ENCODE data around the gene KIF1A. TPM values are rescaled to one million over a fixed set of nuclear protein-coding genes. Genes with fewer than 3 reads are reported as not detected.

Gene KIF1A
- total RNA-seq, 1 donor from 2014 or later, result 2.2 TPM

DNA sequence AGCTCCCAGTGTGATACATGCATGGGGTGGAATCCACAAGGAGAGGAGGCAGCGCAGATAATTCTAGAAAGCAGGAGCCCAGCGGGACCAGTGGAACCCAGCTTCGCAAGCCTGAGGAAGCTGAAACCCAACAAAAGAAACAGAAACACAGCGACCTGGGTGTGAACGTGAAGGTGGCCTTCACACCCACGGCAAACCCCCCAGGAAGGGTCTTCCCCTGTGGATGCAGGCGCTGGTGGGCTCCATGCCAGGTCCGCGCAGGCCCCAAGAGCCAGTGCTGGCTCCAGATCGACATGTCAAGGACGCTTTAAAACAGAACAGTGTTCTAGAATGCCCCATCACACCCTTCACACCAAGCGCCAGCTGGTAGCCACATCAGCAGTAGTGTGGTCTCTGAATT is 22.1 kb downstream of the KIF1A start:
- Mint-ChIP-seq H3K27me3 (ENCODE audit: low read depth) (peaks cover 12% of the 10 kb centered on the region), H3K4me3 (ENCODE audit: low read depth) (no peak overlapping the region), H3K27ac (no peak overlapping the region), H3K4me1 (ENCODE audit: low read depth) (no peaks in the 10 kb centered on the region), H3K9me3 (no peaks in the 10 kb centered on the region), H3K36me3 (ENCODE audit: low read depth) (no peaks in the 10 kb centered on the region)
- no peak for DNase-seq (ENCODE audit: low spot score)
- intact Hi-C loops (cut with micrococcal nuclease), result no loop called here

DNA sequence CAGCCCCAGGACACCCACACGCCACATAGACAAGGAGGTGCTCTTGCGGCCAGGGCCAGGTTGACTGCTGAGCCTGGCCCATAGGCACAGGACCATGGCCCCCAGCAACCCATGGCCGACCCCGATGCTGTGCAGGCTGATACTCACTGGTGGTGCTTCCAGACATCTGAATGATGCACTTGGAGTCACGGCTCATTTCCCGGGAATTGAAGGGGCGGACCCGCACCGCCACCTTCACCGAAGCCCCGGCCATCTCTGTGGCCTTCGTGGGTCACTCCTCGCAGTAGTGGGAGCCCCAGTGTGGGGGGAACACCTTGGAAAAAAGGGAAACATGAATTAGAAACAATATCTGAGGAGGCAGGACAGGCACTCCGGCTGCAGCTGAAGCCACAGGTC is 22.5 kb downstream of the KIF1A start:
- no peaks in the 10 kb centered on the region for H3K36me3 Mint-ChIP-seq (ENCODE audit: low read depth)
- no peaks in the 10 kb centered on the region for H3K4me1 Mint-ChIP-seq (ENCODE audit: low read depth)
- peaks cover 12% of the 10 kb centered on the region for H3K27me3 Mint-ChIP-seq (ENCODE audit: low read depth)
- intact Hi-C loops (cut with micrococcal nuclease), result no loop called here
- H3K27ac Mint-ChIP-seq, result no peak overlapping the region
- no peaks in the 10 kb centered on the region for H3K9me3 Mint-ChIP-seq
- DNase-seq (ENCODE audit: low spot score), result no peak
- H3K4me3 Mint-ChIP-seq (ENCODE audit: low read depth), result no peak overlapping the region

DNA sequence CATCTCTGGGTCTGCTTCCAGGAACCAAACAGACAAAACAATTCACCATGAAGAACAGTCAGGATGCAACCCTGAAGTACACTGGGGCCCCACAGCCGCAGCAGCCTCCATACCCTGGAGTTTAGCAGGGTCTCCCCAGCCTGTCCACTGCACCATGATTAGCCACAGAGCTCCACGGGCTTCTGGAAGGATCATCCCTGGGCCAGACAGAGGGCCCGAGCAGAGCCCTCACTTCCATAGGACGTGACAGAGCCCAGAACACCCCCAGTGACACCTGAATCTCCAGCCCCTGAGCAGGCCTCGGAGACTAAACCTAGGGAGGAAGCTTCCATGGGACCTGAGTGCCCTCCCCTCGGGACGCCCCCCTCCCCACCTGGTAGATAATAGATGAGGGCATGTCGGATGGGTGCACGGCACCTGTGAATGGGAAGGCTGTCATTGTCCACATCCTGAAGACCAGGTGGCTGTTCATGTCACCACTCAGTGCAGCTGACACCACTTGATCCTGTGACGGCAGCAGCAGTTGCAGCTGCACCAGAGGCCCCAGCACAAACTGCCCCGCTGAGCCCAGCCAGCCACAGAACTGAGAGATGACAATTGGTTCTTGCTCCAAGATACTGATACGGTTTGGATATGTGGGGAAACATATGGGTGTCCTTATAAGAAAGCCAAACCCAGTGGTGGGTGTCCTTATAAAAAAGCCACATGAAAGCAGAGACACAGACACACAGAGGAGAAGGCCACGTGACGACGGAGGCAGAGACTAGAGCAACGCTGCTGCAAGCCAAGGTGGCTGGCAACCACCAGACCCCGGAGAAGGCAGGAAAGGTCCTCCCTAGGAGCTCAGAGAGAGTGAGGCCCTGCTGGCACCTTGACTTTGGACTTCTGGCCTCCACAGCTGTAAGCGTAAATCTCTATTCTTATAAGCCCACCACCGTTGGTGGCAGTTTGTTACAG is 23.2 kb downstream of the KIF1A start:
- Mint-ChIP-seq H3K4me1 (ENCODE audit: low read depth) (no peaks in the 10 kb centered on the region), H3K4me3 (ENCODE audit: low read depth) (no peak overlapping the region), H3K27ac (no peak overlapping the region), H3K27me3 (ENCODE audit: low read depth) (peaks cover 11% of the 10 kb centered on the region), H3K36me3 (ENCODE audit: low read depth) (no peaks in the 10 kb centered on the region), H3K9me3 (no peaks in the 10 kb centered on the region)
- intact Hi-C loops (cut with micrococcal nuclease), result no loop called here
- no peak for DNase-seq (ENCODE audit: low spot score)

DNA sequence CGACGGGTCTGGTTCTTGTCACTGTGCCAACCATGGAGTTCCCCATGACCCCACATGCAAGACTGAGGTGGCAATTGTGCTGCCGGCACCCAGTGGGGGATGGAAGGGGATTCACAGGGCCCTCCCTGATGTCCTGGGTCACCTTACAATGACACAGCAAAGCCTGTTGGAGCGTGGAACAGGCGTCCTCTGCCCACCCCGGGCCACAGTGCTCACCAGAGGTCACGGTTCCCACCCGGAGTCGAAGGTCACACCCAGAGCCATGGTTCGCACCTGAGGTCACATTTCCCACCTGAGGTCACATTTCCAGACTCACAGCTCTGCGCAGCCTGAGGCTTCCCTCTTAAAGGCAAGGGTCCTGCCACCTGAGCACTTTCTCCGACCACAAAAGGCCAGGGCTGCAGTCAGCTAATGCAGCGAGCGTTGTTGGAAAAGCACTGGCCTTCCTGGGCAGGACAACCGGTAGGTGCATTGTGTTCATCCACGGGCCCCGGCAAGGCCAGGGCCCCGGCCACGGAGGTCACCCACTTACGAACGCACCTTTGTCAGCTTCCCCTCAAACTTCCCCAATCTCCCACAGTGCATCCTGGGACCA is 24.0 kb downstream of the KIF1A start:
- H3K36me3 Mint-ChIP-seq (ENCODE audit: low read depth), result no peaks in the 10 kb centered on the region
- no peaks in the 10 kb centered on the region for H3K4me1 Mint-ChIP-seq (ENCODE audit: low read depth)
- intact Hi-C loops (cut with micrococcal nuclease), result no loop called here
- no peak overlapping the region for H3K27ac Mint-ChIP-seq
- no peaks in the 10 kb centered on the region for H3K9me3 Mint-ChIP-seq
- H3K4me3 Mint-ChIP-seq (ENCODE audit: low read depth), result no peak overlapping the region
- DNase-seq (ENCODE audit: low spot score), result no peak
- H3K27me3 Mint-ChIP-seq (ENCODE audit: low read depth), result peaks cover 6% of the 10 kb centered on the region

DNA sequence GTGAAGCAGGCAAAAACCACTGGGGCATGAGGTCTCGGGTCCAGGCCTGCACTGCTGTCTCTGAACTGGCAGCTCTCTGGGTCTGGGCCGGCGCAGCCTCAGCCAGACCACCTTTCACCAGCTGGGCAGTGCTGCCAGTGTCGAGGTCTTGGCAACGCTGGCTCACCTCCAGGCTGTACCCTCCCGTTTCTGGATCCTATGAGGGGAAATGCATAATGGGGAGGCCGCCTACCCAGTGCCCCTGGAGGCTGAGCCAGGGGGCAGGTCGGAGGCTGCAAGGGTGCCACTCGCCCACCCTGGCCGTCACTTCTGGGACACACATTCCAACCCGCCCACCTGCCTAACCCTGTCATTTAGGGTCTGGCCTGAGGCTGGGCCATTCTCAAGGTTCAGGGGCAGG is 24.6 kb downstream of the KIF1A start:
- H3K4me1 Mint-ChIP-seq (ENCODE audit: low read depth), result no peaks in the 10 kb centered on the region
- intact Hi-C loops (cut with micrococcal nuclease), result no loop called here
- H3K36me3 Mint-ChIP-seq (ENCODE audit: low read depth), result no peaks in the 10 kb centered on the region
- H3K27me3 Mint-ChIP-seq (ENCODE audit: low read depth), result peaks cover 5% of the 10 kb centered on the region
- no peak overlapping the region for H3K4me3 Mint-ChIP-seq (ENCODE audit: low read depth)
- H3K9me3 Mint-ChIP-seq, result no peaks in the 10 kb centered on the region
- no peak overlapping the region for H3K27ac Mint-ChIP-seq
- no peak for DNase-seq (ENCODE audit: low spot score)

DNA sequence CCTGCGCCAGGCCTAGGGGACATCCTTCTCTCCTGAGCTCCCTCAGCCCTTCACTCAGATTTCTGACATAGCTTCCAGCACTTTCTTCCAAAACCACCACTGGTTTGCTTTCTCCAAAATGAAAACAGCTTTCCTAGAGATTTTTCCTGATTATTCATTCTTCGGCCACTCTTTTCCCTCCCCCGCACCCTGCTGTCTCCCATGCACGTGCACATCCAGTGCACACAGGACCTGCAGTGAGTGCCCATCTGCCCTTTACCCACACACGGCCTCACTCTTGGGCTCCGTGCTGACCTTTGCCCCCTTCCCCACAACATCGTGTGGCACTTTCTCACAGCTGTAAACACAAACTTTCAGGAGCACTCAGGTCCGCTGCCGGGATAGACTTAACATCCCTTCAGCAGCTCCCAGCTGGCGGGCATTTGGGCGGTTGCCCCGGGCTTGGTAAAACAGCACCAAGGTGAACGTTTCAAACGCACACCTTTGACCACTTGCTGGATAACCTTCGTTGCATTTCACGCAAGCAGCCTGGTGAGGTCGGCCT is 25.8 kb downstream of the KIF1A start:
- Mint-ChIP-seq H3K36me3 (ENCODE audit: low read depth) (no peaks in the 10 kb centered on the region), H3K9me3 (no peaks in the 10 kb centered on the region), H3K27ac (no peak overlapping the region), H3K4me1 (ENCODE audit: low read depth) (no peaks in the 10 kb centered on the region), H3K4me3 (ENCODE audit: low read depth) (no peak overlapping the region), H3K27me3 (ENCODE audit: low read depth) (no peaks in the 10 kb centered on the region)
- DNase-seq (ENCODE audit: low spot score), result no peak
- intact Hi-C loops (cut with micrococcal nuclease), result no loop called here

DNA sequence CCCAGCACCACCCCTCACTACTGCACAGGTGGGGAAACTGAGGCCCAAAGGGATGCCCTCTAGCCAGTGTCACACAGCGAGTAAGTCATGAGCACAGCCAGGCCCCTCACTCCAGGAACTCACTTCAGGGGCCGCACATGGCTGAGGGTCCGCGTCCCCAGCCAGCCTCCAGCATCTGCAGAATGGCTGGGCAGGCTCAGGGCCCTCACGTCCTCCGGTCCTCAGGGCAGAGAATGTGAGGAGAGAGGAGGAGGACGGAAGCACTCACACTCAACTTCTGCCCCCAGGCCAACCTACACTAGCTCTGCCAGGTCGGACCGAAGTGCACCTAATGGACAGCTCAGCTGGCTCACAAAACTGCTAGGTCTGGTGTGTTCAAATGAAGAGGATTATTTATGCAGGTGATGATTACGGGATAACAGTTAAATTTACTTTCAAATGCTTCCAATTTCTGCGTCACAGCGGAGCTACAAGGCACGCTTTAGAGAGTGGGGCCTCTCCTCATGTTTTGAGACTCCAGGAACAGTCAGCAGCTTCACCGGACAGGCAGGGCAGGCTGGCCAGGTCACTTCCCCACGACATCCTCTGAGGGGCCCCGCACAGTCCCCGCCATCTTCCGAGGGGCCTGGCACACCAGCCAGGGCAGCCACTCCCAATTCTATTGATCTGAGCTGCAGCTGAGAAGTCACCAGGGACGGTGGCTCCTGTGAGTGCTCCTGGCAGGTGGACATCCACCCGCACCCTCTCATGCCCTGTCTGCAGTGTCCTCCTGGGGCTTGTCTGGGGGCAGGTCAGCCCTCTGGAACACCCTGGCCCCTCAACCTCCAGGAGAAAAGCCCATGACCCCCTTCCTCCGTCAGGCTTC is 26.5 kb downstream of the KIF1A start:
- Mint-ChIP-seq H3K27ac (no peak overlapping the region), H3K27me3 (ENCODE audit: low read depth) (no peaks in the 10 kb centered on the region), H3K4me1 (ENCODE audit: low read depth) (no peaks in the 10 kb centered on the region), H3K4me3 (ENCODE audit: low read depth) (no peak overlapping the region), H3K9me3 (no peaks in the 10 kb centered on the region), H3K36me3 (ENCODE audit: low read depth) (no peaks in the 10 kb centered on the region)
- intact Hi-C loops (cut with micrococcal nuclease), result no loop called here
- no peak for DNase-seq (ENCODE audit: low spot score)

DNA sequence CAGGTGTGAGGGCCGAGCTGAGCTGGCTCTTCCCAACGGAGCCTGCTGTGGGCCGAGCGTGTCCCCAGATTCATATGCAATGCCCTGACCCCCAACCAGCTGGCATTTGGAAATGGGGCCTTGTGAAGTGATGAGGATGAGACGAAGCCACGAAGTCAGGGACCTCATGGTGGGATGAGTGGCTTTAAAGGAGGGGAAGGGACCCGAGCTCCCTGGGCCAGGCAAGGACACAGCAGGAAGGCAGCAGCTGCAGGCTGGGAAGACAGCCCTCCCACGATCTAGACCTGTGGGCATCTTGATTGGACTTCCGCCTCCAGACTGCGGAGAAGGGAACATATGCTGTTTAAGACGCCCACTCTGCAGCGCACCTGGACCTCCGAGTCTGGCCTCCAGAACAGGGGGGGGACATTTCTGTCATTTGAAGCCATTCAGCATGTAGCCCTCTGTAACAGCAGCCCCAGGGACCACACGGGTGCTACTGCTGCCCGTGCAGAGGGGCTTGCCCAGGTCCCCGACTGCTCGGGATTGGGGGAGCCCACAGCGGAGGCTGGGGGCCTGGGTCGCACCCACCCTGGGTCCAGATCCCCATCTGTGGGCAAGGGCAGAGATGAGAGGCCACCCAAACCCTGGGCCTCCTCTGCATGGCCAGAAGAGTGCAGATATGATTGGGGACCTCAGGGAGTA is 27.2 kb downstream of the KIF1A start:
- Mint-ChIP-seq H3K36me3 (ENCODE audit: low read depth) (no peaks in the 10 kb centered on the region), H3K27ac (no peak overlapping the region), H3K4me1 (ENCODE audit: low read depth) (no peaks in the 10 kb centered on the region), H3K27me3 (ENCODE audit: low read depth) (no peaks in the 10 kb centered on the region), H3K4me3 (ENCODE audit: low read depth) (no peak overlapping the region), H3K9me3 (no peaks in the 10 kb centered on the region)
- intact Hi-C loops (cut with micrococcal nuclease), result no loop called here
- no peak for DNase-seq (ENCODE audit: low spot score)

DNA sequence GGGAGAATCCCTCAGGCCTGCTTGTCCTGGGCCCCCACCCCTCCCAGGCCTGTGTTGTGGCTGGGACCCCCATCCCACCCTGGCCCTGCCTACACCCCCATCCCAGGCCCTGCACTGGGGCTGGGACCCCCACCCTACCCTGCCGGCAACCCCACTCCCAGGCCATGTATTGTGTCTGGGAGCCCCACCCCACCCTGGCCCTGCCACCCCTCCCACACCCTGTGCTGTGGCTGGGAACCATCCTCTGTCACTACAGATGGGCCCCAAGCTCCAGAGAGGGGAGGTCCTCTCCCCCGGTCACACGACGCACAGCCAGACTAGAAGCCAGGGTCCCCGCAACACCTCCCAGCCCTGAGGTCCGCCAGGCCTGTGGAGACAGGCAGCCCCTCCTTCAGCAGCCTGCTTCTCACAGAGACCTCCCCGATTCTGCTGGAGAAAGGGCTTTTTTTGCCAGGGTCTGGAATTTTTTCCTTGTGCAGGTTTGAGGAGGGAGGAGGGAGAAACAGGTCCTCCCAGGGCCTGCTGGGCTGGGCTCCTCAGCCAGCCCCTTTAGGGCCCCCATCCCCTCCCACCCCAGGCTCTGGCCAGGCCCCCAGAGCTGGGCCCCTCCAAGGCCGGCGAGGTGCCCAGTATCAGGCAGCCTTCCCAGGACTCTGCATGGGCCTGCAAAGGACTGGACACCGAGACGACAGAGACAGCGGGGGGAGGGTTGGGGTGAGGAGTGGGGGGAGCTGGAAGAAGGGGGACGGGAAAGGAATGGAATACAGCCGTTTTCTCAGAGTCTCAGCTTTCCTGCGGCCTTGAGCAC is 28.0 kb downstream of the KIF1A start:
- Mint-ChIP-seq H3K27me3 (ENCODE audit: low read depth) (no peaks in the 10 kb centered on the region), H3K4me3 (ENCODE audit: low read depth) (no peak overlapping the region), H3K27ac (no peak overlapping the region), H3K9me3 (no peaks in the 10 kb centered on the region), H3K4me1 (ENCODE audit: low read depth) (no peaks in the 10 kb centered on the region), H3K36me3 (ENCODE audit: low read depth) (no peaks in the 10 kb centered on the region)
- DNase-seq (ENCODE audit: low spot score), result no peak
- intact Hi-C loops (cut with micrococcal nuclease), result no loop called here

DNA sequence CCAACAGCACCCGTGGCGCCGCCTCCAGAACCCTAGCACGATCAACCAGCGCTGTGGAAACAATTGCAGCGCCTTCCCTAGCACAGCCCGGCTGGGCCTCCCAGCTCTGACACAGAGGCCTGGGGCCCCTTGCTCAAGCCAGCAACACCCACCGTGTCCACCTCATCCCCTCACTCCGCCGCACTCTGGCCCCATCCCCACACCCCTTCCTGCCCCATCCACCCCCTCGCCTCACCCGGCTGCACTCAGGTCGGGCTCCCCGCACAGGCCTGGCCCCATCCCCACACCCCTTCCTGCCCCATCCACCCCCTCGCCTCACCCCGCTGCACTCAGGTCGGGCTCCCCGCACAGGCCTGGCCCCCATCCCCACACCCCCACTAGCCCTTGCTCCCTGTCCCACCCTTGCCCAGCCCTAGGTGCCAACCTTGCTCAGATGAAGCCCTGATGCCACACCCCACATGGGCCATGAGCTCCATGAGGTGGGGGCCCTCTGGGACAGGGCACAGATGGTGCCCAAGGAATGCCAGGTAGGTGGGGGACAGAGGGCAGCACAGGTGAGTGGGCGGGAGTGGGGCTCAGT is 28.7 kb downstream of the KIF1A start:
- Mint-ChIP-seq H3K9me3 (no peaks in the 10 kb centered on the region), H3K4me3 (ENCODE audit: low read depth) (no peak overlapping the region), H3K4me1 (ENCODE audit: low read depth) (no peaks in the 10 kb centered on the region), H3K36me3 (ENCODE audit: low read depth) (no peaks in the 10 kb centered on the region), H3K27ac (no peak overlapping the region), H3K27me3 (ENCODE audit: low read depth) (no peaks in the 10 kb centered on the region)
- DNase-seq (ENCODE audit: low spot score), result no peak
- intact Hi-C loops (cut with micrococcal nuclease), result no loop called here

DNA sequence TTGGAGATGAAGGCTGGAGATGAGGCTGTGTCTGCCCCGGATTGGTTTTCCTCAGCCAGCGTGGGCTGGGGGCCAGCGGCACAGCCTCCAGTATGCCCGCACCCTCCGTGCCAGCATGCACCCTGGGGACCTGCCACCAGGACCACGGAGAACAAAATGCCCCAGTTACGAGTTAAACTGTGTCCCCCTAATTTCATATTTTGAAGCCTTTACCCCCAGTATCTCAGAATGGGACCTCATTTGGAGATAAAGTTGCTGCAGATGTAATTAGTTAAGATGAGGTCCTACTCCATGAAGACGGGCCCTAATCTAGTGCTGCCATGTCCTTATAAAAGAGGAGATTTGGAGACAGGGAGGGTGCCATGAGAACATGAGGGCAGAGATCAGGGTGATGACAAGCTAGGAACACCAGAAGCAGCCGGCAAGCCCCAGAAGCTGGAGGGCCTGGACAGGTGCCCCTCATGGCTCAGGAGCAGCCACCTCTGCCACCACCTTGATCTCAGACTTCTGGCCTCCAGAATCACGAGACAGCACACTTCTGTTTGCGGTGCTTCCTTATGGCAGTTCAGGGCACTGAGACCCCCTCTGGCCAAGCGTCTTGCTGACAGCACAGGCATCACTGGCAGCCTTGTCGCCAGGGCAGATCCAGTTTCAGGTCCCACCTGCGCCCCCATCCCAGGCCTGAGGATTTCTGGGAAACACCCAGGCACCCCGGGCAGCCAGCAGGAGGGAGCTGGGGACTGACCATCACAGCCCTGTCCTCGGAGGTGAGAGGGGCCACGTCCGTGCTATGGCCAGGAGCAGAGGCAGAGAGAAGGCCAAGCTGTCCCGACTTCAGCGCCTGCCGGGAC is 29.4 kb downstream of the KIF1A start:
- Mint-ChIP-seq H3K9me3 (no peaks in the 10 kb centered on the region), H3K4me1 (ENCODE audit: low read depth) (no peaks in the 10 kb centered on the region), H3K27ac (no peak overlapping the region), H3K27me3 (ENCODE audit: low read depth) (no peaks in the 10 kb centered on the region), H3K36me3 (ENCODE audit: low read depth) (no peaks in the 10 kb centered on the region), H3K4me3 (ENCODE audit: low read depth) (no peak overlapping the region)
- no peak for DNase-seq (ENCODE audit: low spot score)
- intact Hi-C loops (cut with micrococcal nuclease), result no loop called here

Measured in activated T-helper 2 cell treated with anti-CD3 and anti-CD28 coated beads, Interferon-gamma antibody, Interleukin-2, Interleukin-4, amounts not matched to agents 10 μg/mL and 5 μg/mL and 100 μg/mL, durations not matched to agents 14 hours and 24 hours and 36 hours (primary cell).